HepG2 (cell line): Measurements from ENCODE around the gene RFXAP. TPM values are rescaled to one million over a fixed set of nuclear protein-coding genes. Genes with fewer than 3 reads are reported as not detected.

Source experiments
- MAFF ChIP-seq: IDR thresholded peaks from 2 replicates; pipeline ENCODE4 v1.6.1; 2011; ENCODE audit warnings: low read depth, low read length, improper control_type of control experiment
- ZBTB7A ChIP-seq: sonication (generic); formaldehyde crosslinking; IDR thresholded peaks from 2 replicates; pipeline ENCODE4 v1.8.0; 2022; ENCODE audit warnings: mild to moderate bottlenecking, missing genetic modification reagents
- ZNF318 ChIP-seq: sonication (generic); formaldehyde crosslinking; IDR thresholded peaks from 2 replicates; pipeline ENCODE4 v1.4.0; 2020; ENCODE audit warnings: mild to moderate bottlenecking, missing genetic modification reagents
- polyA plus RNA-seq, 8 experiments: library from polyadenylated mRNA; depleted of rRNA in 3 of 8; stranded (reverse) in 7 of 8; unstranded in 1 of 8; fragments of >200 nt; fragmentation: Illumina TruSeq in 4 of 8; extraction: Trizol in 4 of 8; gene quantifications; 2 replicates each; pipeline versions ENCODE4 v1.2.1 to v1.2.3, GENCODE V29; 2011 to 2016; ENCODE audit warnings: low read depth in 4 of 8, missing spikeins in 1 of 8, mixed read lengths in 1 of 8; ENCODE audit not compliant: insufficient read depth in 1 of 8
- total RNA-seq, 5 experiments: library from RNA; depleted of rRNA; stranded (reverse); fragments of >200 nt; fragmentation: Illumina TruSeq; extraction: Trizol; gene quantifications; 2 replicates each; pipeline ENCODE4 v1.2.3, GENCODE V29; 2016; ENCODE audit warnings: low read depth in 1 of 5
- TF ChIP-seq, protein P1 (sequence below): sonication (generic); formaldehyde crosslinking; IDR thresholded peaks from 2 replicates; pipeline ENCODE4 v1.5.1; 2020; ENCODE audit warnings: missing genetic modification reagents, mild to moderate bottlenecking, borderline replicate concordance
- TF ChIP-seq, protein P2 (sequence below): sonication (generic); formaldehyde crosslinking; IDR thresholded peaks from 2 replicates; pipeline ENCODE4 v1.9.0; 2021; ENCODE audit warnings: mild to moderate bottlenecking, missing genetic modification reagents

RFXAP gene
- total and polyA plus RNA-seq, 2 of the 13 experiments (the other 11 are each of a cell fraction or from before 2014, with no cell fraction given), result 1.8 to 7.9 TPM

DNA sequence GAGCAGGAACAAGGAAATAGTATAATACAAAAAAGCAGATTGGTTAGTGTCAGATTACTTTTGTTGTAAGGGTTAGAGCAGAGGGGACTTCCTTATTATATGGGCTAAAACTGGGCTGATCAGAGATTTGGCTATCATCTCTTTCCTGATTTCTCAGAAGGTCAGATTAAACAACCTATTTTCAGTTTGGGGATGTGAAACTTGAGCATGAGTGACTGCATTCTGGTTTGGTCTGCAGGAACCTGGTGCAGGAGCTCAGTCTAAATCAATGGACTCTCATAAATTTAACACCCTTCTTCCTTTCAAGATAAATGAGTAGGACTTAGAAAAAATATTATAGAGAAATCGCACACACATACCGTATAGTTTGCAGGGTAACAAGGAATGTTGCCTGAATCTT is 12.9 kb upstream of the RFXAP start (continued):
- TF ChIP-seq ZNF318 (CRISPR knock-in tag), result no peak
- no peak for TF ChIP-seq MAFF
- TF ChIP-seq, protein P1, sequence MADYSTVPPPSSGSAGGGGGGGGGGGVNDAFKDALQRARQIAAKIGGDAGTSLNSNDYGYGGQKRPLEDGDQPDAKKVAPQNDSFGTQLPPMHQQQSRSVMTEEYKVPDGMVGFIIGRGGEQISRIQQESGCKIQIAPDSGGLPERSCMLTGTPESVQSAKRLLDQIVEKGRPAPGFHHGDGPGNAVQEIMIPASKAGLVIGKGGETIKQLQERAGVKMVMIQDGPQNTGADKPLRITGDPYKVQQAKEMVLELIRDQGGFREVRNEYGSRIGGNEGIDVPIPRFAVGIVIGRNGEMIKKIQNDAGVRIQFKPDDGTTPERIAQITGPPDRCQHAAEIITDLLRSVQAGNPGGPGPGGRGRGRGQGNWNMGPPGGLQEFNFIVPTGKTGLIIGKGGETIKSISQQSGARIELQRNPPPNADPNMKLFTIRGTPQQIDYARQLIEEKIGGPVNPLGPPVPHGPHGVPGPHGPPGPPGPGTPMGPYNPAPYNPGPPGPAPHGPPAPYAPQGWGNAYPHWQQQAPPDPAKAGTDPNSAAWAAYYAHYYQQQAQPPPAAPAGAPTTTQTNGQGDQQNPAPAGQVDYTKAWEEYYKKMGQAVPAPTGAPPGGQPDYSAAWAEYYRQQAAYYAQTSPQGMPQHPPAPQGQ (CRISPR knock-in tag), result no peak
- TF ChIP-seq, protein P2, sequence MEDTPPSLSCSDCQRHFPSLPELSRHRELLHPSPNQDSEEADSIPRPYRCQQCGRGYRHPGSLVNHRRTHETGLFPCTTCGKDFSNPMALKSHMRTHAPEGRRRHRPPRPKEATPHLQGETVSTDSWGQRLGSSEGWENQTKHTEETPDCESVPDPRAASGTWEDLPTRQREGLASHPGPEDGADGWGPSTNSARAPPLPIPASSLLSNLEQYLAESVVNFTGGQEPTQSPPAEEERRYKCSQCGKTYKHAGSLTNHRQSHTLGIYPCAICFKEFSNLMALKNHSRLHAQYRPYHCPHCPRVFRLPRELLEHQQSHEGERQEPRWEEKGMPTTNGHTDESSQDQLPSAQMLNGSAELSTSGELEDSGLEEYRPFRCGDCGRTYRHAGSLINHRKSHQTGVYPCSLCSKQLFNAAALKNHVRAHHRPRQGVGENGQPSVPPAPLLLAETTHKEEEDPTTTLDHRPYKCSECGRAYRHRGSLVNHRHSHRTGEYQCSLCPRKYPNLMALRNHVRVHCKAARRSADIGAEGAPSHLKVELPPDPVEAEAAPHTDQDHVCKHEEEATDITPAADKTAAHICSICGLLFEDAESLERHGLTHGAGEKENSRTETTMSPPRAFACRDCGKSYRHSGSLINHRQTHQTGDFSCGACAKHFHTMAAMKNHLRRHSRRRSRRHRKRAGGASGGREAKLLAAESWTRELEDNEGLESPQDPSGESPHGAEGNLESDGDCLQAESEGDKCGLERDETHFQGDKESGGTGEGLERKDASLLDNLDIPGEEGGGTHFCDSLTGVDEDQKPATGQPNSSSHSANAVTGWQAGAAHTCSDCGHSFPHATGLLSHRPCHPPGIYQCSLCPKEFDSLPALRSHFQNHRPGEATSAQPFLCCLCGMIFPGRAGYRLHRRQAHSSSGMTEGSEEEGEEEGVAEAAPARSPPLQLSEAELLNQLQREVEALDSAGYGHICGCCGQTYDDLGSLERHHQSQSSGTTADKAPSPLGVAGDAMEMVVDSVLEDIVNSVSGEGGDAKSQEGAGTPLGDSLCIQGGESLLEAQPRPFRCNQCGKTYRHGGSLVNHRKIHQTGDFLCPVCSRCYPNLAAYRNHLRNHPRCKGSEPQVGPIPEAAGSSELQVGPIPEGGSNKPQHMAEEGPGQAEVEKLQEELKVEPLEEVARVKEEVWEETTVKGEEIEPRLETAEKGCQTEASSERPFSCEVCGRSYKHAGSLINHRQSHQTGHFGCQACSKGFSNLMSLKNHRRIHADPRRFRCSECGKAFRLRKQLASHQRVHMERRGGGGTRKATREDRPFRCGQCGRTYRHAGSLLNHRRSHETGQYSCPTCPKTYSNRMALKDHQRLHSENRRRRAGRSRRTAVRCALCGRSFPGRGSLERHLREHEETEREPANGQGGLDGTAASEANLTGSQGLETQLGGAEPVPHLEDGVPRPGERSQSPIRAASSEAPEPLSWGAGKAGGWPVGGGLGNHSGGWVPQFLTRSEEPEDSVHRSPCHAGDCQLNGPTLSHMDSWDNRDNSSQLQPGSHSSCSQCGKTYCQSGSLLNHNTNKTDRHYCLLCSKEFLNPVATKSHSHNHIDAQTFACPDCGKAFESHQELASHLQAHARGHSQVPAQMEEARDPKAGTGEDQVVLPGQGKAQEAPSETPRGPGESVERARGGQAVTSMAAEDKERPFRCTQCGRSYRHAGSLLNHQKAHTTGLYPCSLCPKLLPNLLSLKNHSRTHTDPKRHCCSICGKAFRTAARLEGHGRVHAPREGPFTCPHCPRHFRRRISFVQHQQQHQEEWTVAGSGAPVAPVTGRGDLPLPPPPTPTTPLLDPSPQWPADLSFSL (CRISPR knock-in tag), result no peak
- TF ChIP-seq ZBTB7A (CRISPR knock-in tag), result no peak
